Measurements from ENCODE around the gene MIA2.

DNA sequence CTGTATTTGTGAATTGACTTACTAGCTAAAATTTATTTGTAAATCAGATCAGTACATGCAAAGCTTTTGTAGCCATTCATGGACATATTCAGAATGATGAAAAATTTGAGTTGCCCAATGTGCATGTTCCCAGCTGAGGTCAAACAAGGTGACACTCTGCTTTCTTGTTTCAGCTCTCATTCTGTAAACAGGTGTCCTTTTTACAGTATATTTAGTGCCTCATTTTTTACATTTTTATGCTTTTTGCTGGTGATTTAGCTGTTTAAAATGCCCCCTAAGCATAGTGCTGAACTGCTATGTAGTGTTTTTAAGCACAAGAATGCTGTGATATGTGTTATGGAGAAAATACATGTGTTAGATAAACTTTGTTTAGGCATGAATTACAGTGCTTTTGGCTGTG, 76.3 kb downstream of the MIA2 start:
- TF ChIP-seq, protein P1, sequence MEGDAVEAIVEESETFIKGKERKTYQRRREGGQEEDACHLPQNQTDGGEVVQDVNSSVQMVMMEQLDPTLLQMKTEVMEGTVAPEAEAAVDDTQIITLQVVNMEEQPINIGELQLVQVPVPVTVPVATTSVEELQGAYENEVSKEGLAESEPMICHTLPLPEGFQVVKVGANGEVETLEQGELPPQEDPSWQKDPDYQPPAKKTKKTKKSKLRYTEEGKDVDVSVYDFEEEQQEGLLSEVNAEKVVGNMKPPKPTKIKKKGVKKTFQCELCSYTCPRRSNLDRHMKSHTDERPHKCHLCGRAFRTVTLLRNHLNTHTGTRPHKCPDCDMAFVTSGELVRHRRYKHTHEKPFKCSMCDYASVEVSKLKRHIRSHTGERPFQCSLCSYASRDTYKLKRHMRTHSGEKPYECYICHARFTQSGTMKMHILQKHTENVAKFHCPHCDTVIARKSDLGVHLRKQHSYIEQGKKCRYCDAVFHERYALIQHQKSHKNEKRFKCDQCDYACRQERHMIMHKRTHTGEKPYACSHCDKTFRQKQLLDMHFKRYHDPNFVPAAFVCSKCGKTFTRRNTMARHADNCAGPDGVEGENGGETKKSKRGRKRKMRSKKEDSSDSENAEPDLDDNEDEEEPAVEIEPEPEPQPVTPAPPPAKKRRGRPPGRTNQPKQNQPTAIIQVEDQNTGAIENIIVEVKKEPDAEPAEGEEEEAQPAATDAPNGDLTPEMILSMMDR (IDR thresholded peaks at IDR 0.05) = no peak
- TF ChIP-seq POLR2A (IDR thresholded peaks at IDR 0.05) = no peak
- TF ChIP-seq POLR2AphosphoS5 (IDR thresholded peaks at IDR 0.05) = no peak

Measured in prostate gland (tissue), 2 donors.